Caco-2 (cell line): ENCODE measurements around the gene PPIP5K1. TPM values are rescaled to one million over a fixed set of nuclear protein-coding genes. Genes with fewer than 3 reads are reported as not detected.

Experiments
- BruUV-seq: library from RNA; stranded (reverse); fragments of 400-500 nt; replicated peaks from 2 replicates; lab custom pipeline; 2021; lab: Mats Ljungman, UMichigan
- CTCF ChIA-PET: fragments of 300-600 bp; sonication (Branson Sonifier 250); formaldehyde crosslinking; loops from one replicate; lab custom pipeline; 2022; ENCODE audit warnings: antibody characterized with exemption; lab: Charles Lee
- POLR2A ChIA-PET: fragments of 300-600 bp; sonication (Branson Sonifier 250); formaldehyde crosslinking; loops from one replicate; lab custom pipeline; 2022; ENCODE audit warnings: antibody characterized with exemption; lab: Charles Lee
- DNase-seq, 2 experiments: peaks; one replicate each; pipeline versions ENCODE4 v3.0.0 to v3.0.0-alpha.2; 2020 to 2022
- H3K27me3 ChIP-seq: replicated peaks from 2 replicates; pipeline ENCODE4 v1.6.0; 2011; ENCODE audit warnings: low read length; ENCODE audit not compliant: control insufficient read depth, insufficient read depth
- H3K36me3 ChIP-seq: 2 replicates; pipeline ENCODE4 v1.5.1; 2011; ENCODE audit warnings: low read length; ENCODE audit not compliant: control insufficient read depth, insufficient read depth
- H3K4me1 ChIP-seq: fragments of 250-450 bp; sonication (Bioruptor Pico); 2 replicates; pipeline ENCODE4 v1.5.1; 2020; ENCODE audit warnings: mild to moderate bottlenecking
- H3K4me3 ChIP-seq: 2 replicates; pipeline ENCODE4 v1.5.1; 2011; ENCODE audit warnings: low read depth, mild to moderate bottlenecking, control low read depth, low read length
- H3K9me3 ChIP-seq: fragments of 250-450 bp; sonication (Bioruptor Pico); 2 replicates; pipeline ENCODE4 v1.5.1; 2020; ENCODE audit warnings: mild to moderate bottlenecking, moderate library complexity
- H3K27ac Mint-ChIP-seq: one replicate; pipeline ENCODE4 v1.8.0; 2022; ENCODE audit warnings: mixed read lengths; ENCODE audit not compliant: unreplicated experiment
- H3K27me3 Mint-ChIP-seq: one replicate; pipeline ENCODE4 v1.8.0; 2022; ENCODE audit warnings: mixed read lengths; ENCODE audit not compliant: insufficient read depth, unreplicated experiment
- H3K36me3 Mint-ChIP-seq: one replicate; pipeline ENCODE4 v1.8.0; 2022; ENCODE audit warnings: mild to moderate bottlenecking, mixed read lengths; ENCODE audit not compliant: insufficient read depth, unreplicated experiment
- H3K4me1 Mint-ChIP-seq: one replicate; pipeline ENCODE4 v1.8.0; 2022; ENCODE audit warnings: low read depth, mixed read lengths; ENCODE audit not compliant: unreplicated experiment
- H3K4me3 Mint-ChIP-seq: one replicate; pipeline ENCODE4 v1.8.0; 2022; ENCODE audit warnings: mild to moderate bottlenecking, moderate library complexity, mixed read lengths; ENCODE audit not compliant: unreplicated experiment
- H3K9me3 Mint-ChIP-seq: one replicate; pipeline ENCODE4 v1.8.0; 2022; ENCODE audit warnings: mixed read lengths; ENCODE audit not compliant: unreplicated experiment
- CTCF ChIP-seq, 2 experiments: fragments of 200-600 bp in 1 of 2; IDR thresholded peaks; 1 replicate in 1 of 2; 2 replicates in 1 of 2; pipeline versions ENCODE4 v1.5.1 to v1.8.0; 2011 to 2022; ENCODE audit warnings: antibody characterized with exemption in 1 of 2, control low read depth in 1 of 2, inconsistent platforms in 1 of 2, low read depth in 1 of 2, low read length in 1 of 2, mild to moderate bottlenecking in 1 of 2, moderate library complexity in 1 of 2; ENCODE audit not compliant: insufficient read depth in 1 of 2, severe bottlenecking in 1 of 2, unreplicated experiment in 1 of 2
- intact Hi-C: fragments of 100-400 bp; cut with micrococcal nuclease; formaldehyde crosslinking; loops from one replicate; pipeline ENCODE4 v1.10.0; 2022; ENCODE audit not compliant: unreplicated experiment
- total RNA-seq: library from RNA; stranded (reverse); gene quantifications from 2 replicates; pipeline ENCODE4 v1.2.3, GENCODE V29; 2022

PPIP5K1 gene
- total RNA-seq, 1 experiment from 2014 or later, result 36.3 TPM

DNA sequence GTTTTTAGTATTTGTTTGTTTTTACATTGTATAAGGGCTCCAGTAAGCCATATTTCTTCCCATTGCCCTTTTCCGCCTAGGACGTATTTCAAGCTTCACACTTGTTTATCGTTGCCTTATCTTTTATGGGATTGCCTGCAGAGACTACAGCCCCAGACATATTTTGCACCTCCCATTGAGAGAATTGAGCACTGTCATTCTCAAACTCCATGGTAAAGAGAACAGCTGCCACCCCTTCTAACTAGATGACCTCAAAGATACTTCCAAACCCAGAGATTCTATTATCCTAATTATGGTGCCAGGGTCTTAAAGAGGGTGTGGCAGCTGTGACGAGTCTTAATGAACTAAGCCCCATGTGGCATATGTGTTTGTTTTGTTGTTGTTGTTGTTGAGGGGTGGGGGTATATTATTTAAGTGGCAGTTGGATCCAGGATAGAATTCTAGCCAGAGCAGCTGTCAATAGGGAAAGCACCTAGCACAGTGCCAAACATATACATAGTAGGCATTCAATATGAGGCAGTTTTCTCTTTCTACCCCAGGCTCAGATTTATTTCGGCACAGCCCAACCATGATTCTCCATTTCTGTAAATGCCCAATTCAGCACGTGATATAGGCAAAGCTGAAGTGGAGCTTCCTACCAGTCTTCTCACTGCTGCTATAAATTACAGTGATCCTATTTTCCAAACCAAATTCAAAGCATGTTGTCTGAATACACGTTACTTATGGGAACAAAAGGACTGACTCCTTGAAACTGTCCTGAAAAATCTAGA lies 96.1 kb downstream of the PPIP5K1 start:
- Mint-ChIP-seq H3K9me3 (no peaks in the 10 kb centered on the region), H3K36me3 (peaks cover 19% of the 10 kb centered on the region), H3K4me3 (peak overlapping the region; percentile 88), H3K4me1 (peaks cover 14% of the 10 kb centered on the region), H3K27me3 (no peaks in the 10 kb centered on the region), H3K27ac (peak overlapping the region; percentile 96)
- Histone ChIP-seq H3K36me3 (no peaks in the 10 kb centered on the region), H3K27me3 (no peaks in the 10 kb centered on the region), H3K9me3 (no peaks in the 10 kb centered on the region), H3K4me1 (no peaks in the 10 kb centered on the region), H3K4me3 (peak overlapping the region; percentile 49)
- no peak for DNase-seq
- ChIA-PET CTCF (interaction anchor here (1.1 to 2.3 kb wide), 2 partner anchors 17 to 20 kb away, joined by 6 to 17 read pairs; no protein-coding TSS in a partner anchor), POLR2A (interaction anchor here (0.6 to 1.7 kb wide), 3 partner anchors 16 to 256 kb away, joined by 3 to 14 read pairs (median 8); no protein-coding TSS in a partner anchor)
- TF ChIP-seq CTCF (IDR thresholded peaks at IDR 0.05; ENCODE audit: insufficient read depth in 1 of 2, low read depth in 1 of 2, low read length in 1 of 2, severe bottlenecking in 1 of 2, unreplicated experiment in 1 of 2), result no peak
- BruUV-seq, result no TSS peak
- intact Hi-C loops, result loop anchor here (1.0 kb wide), 1 partner anchor 53 kb away; no protein-coding TSS in a partner anchor

DNA sequence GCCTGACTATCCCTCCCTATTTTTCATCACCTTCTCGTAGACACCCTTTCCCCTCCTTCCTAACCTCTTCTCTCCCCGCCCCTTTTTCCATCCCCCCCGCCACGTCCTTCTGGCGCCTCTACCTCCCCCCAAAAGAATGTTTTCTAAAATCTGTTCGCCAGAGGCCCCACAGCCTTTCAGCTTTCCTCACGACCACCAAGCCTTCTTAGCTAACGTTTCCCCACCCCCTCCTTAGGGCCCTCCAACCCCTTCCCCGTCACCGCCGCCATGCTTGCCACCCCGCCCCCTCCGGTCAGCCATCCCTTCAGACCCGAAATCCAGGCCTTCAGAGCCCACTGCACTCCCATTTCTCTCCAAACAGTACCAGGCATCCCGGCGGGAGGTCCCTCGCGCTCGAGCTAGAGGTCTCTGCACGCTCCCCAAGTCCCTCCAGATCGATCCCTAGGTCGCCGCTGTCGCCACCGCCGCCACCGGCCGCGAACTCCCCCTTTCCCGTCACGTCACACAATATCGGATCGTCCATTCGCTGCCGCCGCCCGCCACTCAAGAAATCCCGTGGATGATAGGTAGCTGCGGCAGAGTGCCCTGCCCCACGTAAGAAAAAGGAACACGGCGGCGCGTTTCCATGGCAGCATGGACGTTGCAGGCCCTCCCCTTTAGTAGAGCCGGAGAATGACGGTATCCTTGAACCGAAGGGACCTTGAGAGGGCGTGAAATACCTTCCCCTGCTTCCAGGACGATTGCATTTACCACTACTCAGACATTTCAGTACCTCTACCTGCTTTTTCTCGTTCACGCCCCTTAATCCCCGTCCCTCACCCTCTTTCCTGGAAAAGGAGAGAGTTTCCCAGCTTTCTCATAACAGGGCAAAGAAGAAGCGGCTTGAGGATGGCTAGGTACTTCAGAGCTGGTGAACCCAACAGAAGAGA lies 97.1 kb downstream of the PPIP5K1 start, which contains the start of gene TP53BP1:
TSS of gene TP53BP1 (minus strand) at position 484 of the 929 bp plus-strand sequence. CDS start at position 371, 113 bp downstream.
- H3K27me3 Mint-ChIP-seq, result no peaks in the 10 kb centered on the region
- POLR2A ChIA-PET, result interaction anchor here (0.6 to 1.7 kb wide), 3 partner anchors 17 to 257 kb away, joined by 3 to 14 read pairs (median 8); no protein-coding TSS in a partner anchor
- DNase-seq, result peak; percentile 94 to 96
- intact Hi-C loops, result loop anchor here (1.0 kb wide), 1 partner anchor 52 kb away; no protein-coding TSS in a partner anchor
- no peak for TF ChIP-seq CTCF (IDR thresholded peaks at IDR 0.05; ENCODE audit: insufficient read depth in 1 of 2, low read depth in 1 of 2, low read length in 1 of 2, severe bottlenecking in 1 of 2, unreplicated experiment in 1 of 2)
- Histone ChIP-seq H3K9me3 (no peaks in the 10 kb centered on the region), H3K27me3 (no peaks in the 10 kb centered on the region), H3K4me3 (peak within 1 kb of the TSS; percentile 49), H3K36me3 (no peaks in the 10 kb centered on the region), H3K4me1 (no peaks in the 10 kb centered on the region)
- CTCF ChIA-PET, result interaction anchor here (0.6 to 2.3 kb wide), 3 partner anchors 18 to 1596 kb away, joined by 3 to 17 read pairs (median 6); no protein-coding TSS in a partner anchor
- peaks cover 14% of the 10 kb centered on the region for H3K4me1 Mint-ChIP-seq
- peak within 1 kb of the TSS; percentile 88 for H3K4me3 Mint-ChIP-seq
- no TSS peak for BruUV-seq
- peaks cover 22% of the 10 kb centered on the region for H3K36me3 Mint-ChIP-seq
- no peaks in the 10 kb centered on the region for H3K9me3 Mint-ChIP-seq
- H3K27ac Mint-ChIP-seq, result peak within 1 kb of the TSS; percentile 96
